Central memory CD8-positive, alpha-beta T cell (primary cell): ENCODE data around the gene ERRFI1.
A peak's percentile ranks its signal among the peaks of the same experiment; 100 is the strongest.

Experiments
- ATAC-seq: fragments of 150-1000 bp; cut with Tn5 transposase; replicated peaks from 2 replicates; pipeline ENCODE4 v1.10.0; 2022; ENCODE audit warnings: mild to moderate bottlenecking, moderate FRiP score, moderate number of reproducible peaks; ENCODE audit not compliant: poor library complexity, severe bottlenecking; ENCODE audit errors: extremely low read depth
- DNase-seq, 2 donors: peaks; one replicate each; pipeline ENCODE4 v3.0.0; 2021; ENCODE audit warnings: low spot score in 2 of 2
- H3K27ac Mint-ChIP-seq: one replicate; pipeline ENCODE4 v1.8.0; 2022; ENCODE audit warnings: low read depth, mild to moderate bottlenecking, moderate library complexity, mixed read lengths
- H3K27me3 Mint-ChIP-seq: one replicate; pipeline ENCODE4 v1.8.0; 2022; ENCODE audit warnings: mixed read lengths
- H3K36me3 Mint-ChIP-seq: one replicate; pipeline ENCODE4 v1.8.0; 2022; ENCODE audit warnings: mild to moderate bottlenecking, moderate library complexity, mixed read lengths; ENCODE audit not compliant: insufficient read depth
- H3K4me1 Mint-ChIP-seq: one replicate; pipeline ENCODE4 v1.8.0; 2022; ENCODE audit warnings: mixed read lengths
- H3K4me3 Mint-ChIP-seq: one replicate; pipeline ENCODE4 v1.8.0; 2022; ENCODE audit warnings: mild to moderate bottlenecking, moderate library complexity, mixed read lengths
- H3K9me3 Mint-ChIP-seq: one replicate; pipeline ENCODE4 v1.8.0; 2022; ENCODE audit warnings: mixed read lengths

Gene ERRFI1

DNA sequence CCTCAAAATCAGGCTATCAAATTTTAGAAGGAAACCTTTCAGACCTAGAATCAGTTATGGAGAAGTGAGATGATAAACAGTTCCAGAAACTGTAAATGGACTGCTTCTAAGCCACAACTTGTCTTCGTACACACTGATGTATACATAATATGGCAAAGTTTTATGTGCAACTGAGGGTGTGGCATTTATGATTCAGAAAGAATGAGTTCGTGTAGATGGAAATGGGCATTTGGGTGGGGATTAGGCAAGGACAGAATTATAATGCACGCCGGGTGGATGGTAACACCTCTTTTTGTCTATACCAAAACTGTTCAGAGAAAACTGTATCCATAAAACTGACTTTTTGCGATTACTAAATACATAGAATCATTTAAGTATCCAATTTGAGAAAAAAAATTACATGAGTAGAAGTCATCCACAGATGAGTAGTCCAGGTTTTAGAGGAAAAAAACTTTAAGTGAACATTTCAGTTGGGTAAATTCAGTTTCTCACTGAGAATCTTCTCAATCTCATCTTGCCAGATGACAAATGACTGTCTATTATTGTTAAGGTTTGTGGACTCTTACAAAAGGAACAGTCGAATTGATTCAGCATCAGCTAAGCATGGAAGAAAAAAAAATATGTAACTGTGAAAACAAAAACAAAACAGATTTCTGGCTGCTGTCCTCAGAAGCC lies 22.5 kb downstream of the ERRFI1 start:
- ATAC-seq (no peak), DNase-seq (no peak)
- Mint-ChIP-seq H3K9me3 (no peaks in the 10 kb centered on the region), H3K27me3 (no peaks in the 10 kb centered on the region), H3K4me3 (no peak overlapping the region), H3K36me3 (no peaks in the 10 kb centered on the region), H3K4me1 (no peaks in the 10 kb centered on the region), H3K27ac (no peak overlapping the region)

DNA sequence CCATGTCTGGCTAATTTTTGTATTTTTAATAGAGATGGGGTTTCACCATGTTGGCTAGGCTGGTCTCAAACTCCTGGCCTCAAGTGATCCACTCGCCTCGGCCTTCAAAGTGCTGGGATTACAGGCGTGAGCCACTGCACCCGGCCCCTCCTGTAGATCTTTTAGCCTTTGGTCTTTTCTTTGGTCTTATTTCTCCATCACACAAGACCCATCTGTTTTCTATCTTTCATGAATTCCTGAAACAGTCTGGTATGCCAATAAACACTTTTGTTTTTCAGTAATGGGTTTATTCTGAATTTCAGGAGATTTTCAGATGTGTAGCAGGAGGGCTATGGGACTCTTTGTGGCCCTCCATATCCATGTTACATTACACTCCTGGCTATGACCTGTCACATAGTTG lies 23.2 kb downstream of the ERRFI1 start:
- H3K27me3 Mint-ChIP-seq, result no peaks in the 10 kb centered on the region
- no peaks in the 10 kb centered on the region for H3K36me3 Mint-ChIP-seq
- DNase-seq (no peak), ATAC-seq (no peak)
- H3K27ac Mint-ChIP-seq, result no peak overlapping the region
- no peak overlapping the region for H3K4me3 Mint-ChIP-seq
- H3K4me1 Mint-ChIP-seq, result no peaks in the 10 kb centered on the region
- no peaks in the 10 kb centered on the region for H3K9me3 Mint-ChIP-seq

DNA sequence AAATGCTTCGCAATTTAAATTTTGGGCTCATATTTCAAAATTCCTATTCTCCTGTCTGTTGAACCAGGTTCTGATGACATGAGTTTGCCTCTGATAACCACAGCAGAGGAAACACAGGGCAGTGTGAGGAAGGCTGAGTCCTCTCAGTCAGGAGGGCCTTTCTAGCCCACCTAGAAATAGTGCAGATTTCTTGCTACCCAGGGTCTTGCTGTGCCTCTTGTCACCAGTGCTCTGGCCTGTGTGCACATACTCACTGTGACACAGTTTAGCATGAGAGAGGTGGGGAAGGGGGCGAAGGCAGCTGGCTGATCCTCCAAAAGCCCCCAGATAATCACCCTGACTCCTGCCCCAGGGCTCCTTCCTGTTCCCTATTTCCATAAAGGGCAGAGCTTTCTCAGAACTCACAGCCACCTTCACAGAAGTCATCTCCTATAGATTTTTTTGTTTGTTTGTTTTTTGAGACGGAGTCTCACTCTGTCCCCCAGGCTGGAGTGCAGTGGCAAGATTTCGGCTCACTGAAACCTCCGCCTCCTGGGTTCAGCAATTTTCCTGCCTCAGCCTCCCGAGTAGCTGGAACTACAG lies 23.7 kb downstream of the ERRFI1 start:
- no peaks in the 10 kb centered on the region for H3K36me3 Mint-ChIP-seq
- H3K27ac Mint-ChIP-seq, result no peak overlapping the region

DNA sequence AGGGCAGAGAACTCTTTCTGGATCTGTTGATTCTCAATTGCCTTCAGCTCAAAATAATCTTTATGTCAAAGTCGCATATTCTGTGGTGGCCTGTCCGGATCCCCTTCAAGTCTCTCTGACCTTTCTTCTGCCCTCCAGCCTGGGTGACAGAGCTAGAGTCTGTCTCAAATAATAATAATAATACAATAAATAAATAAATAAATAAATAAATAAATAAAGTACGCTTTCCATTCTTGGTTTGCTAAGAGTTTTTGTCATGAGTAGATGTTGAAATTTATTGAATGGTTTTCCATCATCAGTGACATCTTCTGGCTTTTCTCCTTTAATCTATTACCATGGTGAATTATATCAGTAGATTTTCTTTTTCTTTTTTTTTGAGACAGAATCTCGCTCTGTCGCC lies 30.7 kb downstream of the ERRFI1 start:
- Mint-ChIP-seq H3K9me3 (peaks cover 3% of the 10 kb centered on the region), H3K4me3 (no peak overlapping the region), H3K36me3 (peaks cover 3% of the 10 kb centered on the region), H3K4me1 (no peaks in the 10 kb centered on the region), H3K27me3 (no peaks in the 10 kb centered on the region), H3K27ac (no peak overlapping the region)
- ATAC-seq (no peak), DNase-seq (no peak)

More for the DNA sequence above, 23.7 kb downstream of the ERRFI1 start:
- Mint-ChIP-seq H3K4me3 (no peak overlapping the region), H3K27me3 (no peaks in the 10 kb centered on the region), H3K9me3 (no peaks in the 10 kb centered on the region), H3K4me1 (no peaks in the 10 kb centered on the region)
- DNase-seq (no peak), ATAC-seq (no peak)

DNA sequence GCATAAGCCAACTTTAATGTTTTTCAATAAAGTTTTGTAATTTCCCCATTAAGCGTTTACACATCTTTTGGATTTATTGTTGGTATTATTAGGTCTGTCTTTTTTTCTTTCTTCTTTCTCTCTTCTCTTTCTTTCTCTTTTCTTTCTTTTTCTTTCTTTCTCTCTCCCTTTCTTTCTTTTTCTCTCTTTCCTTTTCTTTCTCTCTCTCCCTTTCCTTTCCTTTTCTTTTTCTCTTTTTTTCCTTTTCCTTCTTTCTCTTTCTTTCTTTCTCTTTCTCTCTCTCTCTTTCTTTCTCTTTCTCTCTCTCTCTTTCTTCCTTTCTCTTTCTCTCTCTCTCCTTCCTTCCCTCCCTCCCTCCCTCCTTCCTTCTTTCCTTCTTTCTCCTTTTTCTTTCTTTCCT lies 31.3 kb downstream of the ERRFI1 start:
- no peaks in the 10 kb centered on the region for H3K4me1 Mint-ChIP-seq
- DNase-seq (no peak), ATAC-seq (no peak)
- H3K4me3 Mint-ChIP-seq, result no peak overlapping the region
- no peaks in the 10 kb centered on the region for H3K27me3 Mint-ChIP-seq
- H3K9me3 Mint-ChIP-seq, result peaks cover 9% of the 10 kb centered on the region
- peak overlapping the region; percentile 83 for H3K27ac Mint-ChIP-seq
- H3K36me3 Mint-ChIP-seq, result peaks cover 8% of the 10 kb centered on the region

DNA sequence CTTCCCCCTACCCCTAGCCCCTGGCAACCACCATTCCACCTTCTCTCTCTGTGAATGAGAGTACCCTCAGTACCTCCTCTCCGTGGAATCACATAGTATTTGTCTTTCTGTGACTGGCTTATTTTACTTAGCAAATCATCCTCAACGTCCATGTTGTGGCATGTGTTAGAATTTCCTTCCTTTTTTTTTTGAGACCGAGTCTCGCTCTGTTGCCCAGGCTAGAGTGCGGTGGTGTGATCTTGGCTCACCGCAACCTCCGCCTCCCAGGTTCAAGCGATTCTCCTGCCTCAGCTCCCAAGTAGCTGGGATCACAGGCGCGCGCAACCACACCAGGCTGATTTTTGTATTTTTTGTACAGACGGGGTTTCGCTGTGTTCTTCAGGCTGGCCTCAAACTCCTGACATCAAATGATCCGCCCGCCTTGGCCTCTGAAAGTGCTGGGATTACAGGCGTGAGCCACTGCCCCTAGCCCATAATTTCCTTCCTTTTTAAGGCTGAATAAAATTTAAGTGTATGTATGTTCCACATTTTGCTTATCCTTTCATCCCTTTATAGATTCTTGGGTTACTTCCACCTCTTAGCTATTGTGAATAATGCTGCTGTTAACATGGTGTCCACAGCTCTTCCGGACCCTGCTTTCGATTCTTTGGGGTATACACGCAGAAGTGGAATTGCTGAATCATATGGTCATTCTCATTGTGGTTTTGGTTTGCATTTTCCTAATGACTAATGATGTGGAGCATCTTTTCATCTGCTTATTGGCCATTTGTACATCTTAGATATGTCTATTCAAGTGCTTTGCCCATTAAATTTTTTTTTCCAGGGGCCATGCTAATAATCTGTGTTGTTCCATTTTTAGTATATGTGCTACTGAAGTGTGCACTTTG lies 32.3 kb downstream of the ERRFI1 start:
- no peaks in the 10 kb centered on the region for H3K4me1 Mint-ChIP-seq
- H3K9me3 Mint-ChIP-seq, result peaks cover 10% of the 10 kb centered on the region
- no peaks in the 10 kb centered on the region for H3K27me3 Mint-ChIP-seq
- H3K4me3 Mint-ChIP-seq, result no peak overlapping the region
- no peak overlapping the region for H3K27ac Mint-ChIP-seq
- ATAC-seq (no peak), DNase-seq (no peak)
- H3K36me3 Mint-ChIP-seq, result peaks cover 11% of the 10 kb centered on the region

DNA sequence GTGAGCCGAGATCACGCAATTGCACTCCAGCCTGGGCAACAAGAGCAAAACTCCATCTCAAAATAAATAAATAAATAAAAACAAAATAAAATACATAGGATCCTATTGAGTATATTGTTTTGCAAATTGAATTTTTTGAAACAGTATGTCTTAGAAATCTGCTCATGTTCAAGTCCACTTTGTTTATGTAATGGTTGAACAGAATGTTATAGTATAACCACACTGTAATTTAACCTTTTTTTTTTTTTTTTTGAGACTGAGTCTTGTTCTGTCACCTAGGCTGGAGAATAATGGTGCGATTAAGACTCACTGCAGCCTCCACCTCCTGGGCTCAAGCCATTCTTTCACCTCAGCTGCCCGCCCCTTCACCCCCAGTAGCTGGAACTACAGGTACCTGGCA lies 33.2 kb downstream of the ERRFI1 start:
- ATAC-seq (no peak), DNase-seq (no peak)
- no peaks in the 10 kb centered on the region for H3K27me3 Mint-ChIP-seq
- no peak overlapping the region for H3K27ac Mint-ChIP-seq
- H3K4me1 Mint-ChIP-seq, result no peaks in the 10 kb centered on the region
- peaks cover 11% of the 10 kb centered on the region for H3K36me3 Mint-ChIP-seq
- H3K4me3 Mint-ChIP-seq, result no peak overlapping the region
- H3K9me3 Mint-ChIP-seq, result peaks cover 10% of the 10 kb centered on the region

DNA sequence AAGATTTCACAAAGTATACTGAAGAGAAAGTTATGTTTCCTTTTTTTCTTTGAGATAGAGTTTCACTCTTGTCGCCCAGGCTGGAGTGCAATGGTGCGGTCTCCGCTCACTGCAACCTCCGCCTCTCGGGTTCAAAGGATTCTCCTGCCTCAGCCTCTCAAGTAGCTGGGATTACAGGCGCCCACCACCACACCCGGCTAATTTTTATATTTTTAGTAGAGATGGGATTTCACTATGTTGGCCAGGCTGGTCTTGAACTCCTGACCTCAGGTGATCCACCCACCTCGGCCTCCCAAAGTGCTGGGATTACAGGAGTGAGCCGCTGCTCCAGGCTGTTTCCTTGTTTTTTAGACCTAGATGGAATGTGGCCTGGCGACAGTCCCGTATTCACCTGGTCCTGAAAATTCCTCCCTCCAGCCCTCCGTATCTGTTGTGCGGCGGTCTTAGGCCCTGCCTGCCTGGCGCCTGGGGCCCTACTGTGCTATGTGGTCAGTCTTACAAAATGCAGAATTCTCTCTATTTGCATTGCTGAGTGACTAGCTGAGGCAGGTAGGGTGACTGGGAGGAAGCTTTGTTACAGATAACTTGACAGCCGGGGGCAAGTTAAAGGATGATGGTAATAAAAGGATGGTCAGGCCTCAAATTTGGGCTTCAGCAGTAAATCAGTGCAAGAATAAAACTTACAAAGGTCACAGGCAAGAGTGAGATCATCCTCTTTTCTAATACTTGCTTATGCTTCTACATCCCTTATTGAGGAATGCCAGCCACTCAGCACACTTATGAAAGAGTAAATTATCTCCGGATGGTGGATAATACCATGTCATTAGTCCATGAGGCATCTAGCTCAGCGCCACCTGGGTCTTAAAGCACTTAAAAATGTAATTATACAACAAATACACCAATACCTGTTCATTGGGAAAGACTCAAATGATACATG lies 34.3 kb downstream of the ERRFI1 start:
- H3K4me1 Mint-ChIP-seq, result no peaks in the 10 kb centered on the region
- H3K36me3 Mint-ChIP-seq, result peaks cover 18% of the 10 kb centered on the region
- H3K4me3 Mint-ChIP-seq, result no peak overlapping the region
- no peak overlapping the region for H3K27ac Mint-ChIP-seq
- no peaks in the 10 kb centered on the region for H3K27me3 Mint-ChIP-seq
- no peak for DNase-seq
- no peak for ATAC-seq
- peaks cover 10% of the 10 kb centered on the region for H3K9me3 Mint-ChIP-seq

DNA sequence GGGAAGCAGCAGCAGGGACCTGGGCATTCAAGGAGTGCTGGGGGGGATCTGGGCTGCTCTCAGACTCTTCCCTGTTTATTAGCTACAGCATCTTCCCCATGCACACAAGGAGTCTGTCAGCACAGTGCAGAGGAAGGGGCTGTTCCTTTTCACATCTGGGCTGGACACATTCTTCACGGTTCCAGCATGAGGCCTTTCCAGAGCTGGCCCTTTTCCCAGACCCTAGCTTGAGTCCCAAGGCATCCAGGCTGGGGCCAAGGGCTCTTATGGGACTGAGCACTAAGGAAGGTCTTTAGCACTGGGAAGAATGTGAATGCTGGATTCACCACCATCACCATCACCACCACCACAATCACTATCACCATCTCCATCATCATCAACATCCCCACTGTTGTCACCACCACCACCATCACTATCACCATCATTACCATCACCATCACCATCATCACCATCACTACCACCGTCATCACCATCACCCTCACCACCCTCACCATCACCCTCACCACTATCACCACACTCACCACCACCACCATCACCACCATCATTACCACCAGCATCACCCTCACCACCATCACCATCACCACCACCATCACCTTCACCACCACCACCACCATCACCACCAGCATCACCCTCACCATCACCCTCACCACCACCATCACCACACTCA lies 36.2 kb downstream of the ERRFI1 start:
- Mint-ChIP-seq H3K27ac (peak overlapping the region; percentile 86), H3K4me3 (peak overlapping the region; percentile 16), H3K36me3 (peaks cover 31% of the 10 kb centered on the region), H3K27me3 (no peaks in the 10 kb centered on the region), H3K4me1 (no peaks in the 10 kb centered on the region), H3K9me3 (peaks cover 10% of the 10 kb centered on the region)
- ATAC-seq (no peak), DNase-seq (no peak)

DNA sequence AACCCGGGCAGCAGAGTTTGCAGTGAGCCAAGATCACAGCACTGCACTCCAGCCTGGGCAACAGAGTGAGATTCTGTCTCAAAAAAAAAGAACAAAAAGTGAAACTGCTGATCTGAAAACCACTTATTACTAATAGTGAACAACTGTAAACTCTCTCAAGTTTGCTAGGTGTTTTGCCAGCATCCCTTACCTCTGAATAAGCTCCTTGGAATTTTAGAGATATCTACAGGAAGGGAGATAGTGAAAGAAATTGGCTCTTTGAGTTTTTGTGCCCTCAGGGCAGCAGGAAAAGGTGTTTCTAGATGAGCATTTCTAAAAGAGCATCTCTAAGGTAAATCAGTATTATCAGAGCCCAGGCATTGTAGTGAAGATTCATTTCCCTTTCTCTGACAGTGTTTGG lies 37.5 kb downstream of the ERRFI1 start:
- H3K27me3 Mint-ChIP-seq, result no peaks in the 10 kb centered on the region
- ATAC-seq (no peak), DNase-seq (no peak)
- H3K4me1 Mint-ChIP-seq, result peaks cover 5% of the 10 kb centered on the region
- peaks cover 35% of the 10 kb centered on the region for H3K36me3 Mint-ChIP-seq
- no peak overlapping the region for H3K27ac Mint-ChIP-seq
- H3K4me3 Mint-ChIP-seq, result no peak overlapping the region
- peaks cover 10% of the 10 kb centered on the region for H3K9me3 Mint-ChIP-seq

DNA sequence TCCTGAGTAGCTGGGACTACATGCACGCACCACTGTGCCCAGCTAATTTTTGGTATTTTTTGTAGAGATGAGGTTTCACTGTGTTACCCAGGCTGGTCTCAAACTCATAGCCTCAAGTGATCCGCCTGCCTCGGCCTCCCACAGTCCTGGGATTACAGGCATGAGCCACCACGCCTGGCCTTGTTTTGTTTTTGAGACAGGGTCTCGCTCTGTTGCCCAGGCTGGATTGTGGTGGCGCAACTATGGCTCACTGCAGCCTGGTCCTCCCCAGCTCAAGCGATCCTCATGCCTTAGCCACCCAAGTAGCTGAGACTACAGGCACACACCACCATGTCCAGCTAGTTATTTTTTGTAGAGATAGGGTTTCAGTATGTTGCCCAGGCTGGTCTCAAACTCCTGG lies 38.6 kb downstream of the ERRFI1 start:
- no peaks in the 10 kb centered on the region for H3K27me3 Mint-ChIP-seq
- no peak overlapping the region for H3K27ac Mint-ChIP-seq
- peaks cover 11% of the 10 kb centered on the region for H3K4me1 Mint-ChIP-seq
- H3K4me3 Mint-ChIP-seq, result no peak overlapping the region
- peaks cover 10% of the 10 kb centered on the region for H3K9me3 Mint-ChIP-seq
- H3K36me3 Mint-ChIP-seq, result peaks cover 36% of the 10 kb centered on the region
- ATAC-seq (no peak), DNase-seq (no peak)
